T-helper 2 cell treated with Interferon-gamma antibody and Interleukin-4, amounts not matched to agents 5 μg/mL and 100 μg/mL, for 36 hours (primary cell): ENCODE results near the gene TP53I11.

Experiments
- DNase-seq: peaks from one replicate; pipeline ENCODE4 v3.0.0; 2021; ENCODE audit warnings: low spot score
- H3K27ac Mint-ChIP-seq: one replicate; pipeline ENCODE4 v1.8.0; 2021; ENCODE audit warnings: mild to moderate bottlenecking, mixed read lengths
- H3K27me3 Mint-ChIP-seq: one replicate; pipeline ENCODE4 v1.8.0; 2021; ENCODE audit warnings: low read depth, mixed read lengths
- H3K36me3 Mint-ChIP-seq: one replicate; pipeline ENCODE4 v1.8.0; 2021; ENCODE audit warnings: low read depth, mixed read lengths
- H3K4me1 Mint-ChIP-seq: one replicate; pipeline ENCODE4 v1.8.0; 2021; ENCODE audit warnings: low read depth, mixed read lengths
- H3K4me3 Mint-ChIP-seq: one replicate; pipeline ENCODE4 v1.8.0; 2022; ENCODE audit warnings: mild to moderate bottlenecking, moderate library complexity, mixed read lengths
- H3K9me3 Mint-ChIP-seq: one replicate; pipeline ENCODE4 v1.8.0; 2021; ENCODE audit warnings: mixed read lengths

Gene TP53I11

DNA sequence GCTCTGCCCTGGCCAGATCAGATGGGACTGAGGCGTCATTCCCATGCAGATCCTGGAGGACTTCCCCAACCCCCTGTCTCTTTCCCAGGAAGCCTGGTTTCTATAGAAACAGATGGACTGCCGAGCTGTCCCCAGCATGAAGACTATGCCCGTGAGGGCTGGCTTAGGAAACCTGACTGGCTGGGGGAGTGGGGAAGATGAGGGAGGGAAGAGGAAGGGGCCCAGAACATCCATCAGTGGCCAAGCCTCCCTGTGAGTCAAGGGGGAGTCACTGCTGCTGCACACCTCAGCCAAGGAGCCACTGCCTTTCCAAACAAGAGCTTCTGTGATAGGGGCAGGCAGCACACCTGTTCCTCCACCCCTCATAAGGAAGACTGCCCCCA lies 5.8 kb downstream of the TP53I11 start:
- no peak for DNase-seq
- H3K27me3 Mint-ChIP-seq: peaks cover 16% of the 10 kb centered on the region
- H3K4me3 Mint-ChIP-seq: no peak overlapping the region
- H3K4me1 Mint-ChIP-seq: peaks cover 1% of the 10 kb centered on the region
- no peaks in the 10 kb centered on the region for H3K36me3 Mint-ChIP-seq
- H3K9me3 Mint-ChIP-seq: no peaks in the 10 kb centered on the region
- no peak overlapping the region for H3K27ac Mint-ChIP-seq

DNA sequence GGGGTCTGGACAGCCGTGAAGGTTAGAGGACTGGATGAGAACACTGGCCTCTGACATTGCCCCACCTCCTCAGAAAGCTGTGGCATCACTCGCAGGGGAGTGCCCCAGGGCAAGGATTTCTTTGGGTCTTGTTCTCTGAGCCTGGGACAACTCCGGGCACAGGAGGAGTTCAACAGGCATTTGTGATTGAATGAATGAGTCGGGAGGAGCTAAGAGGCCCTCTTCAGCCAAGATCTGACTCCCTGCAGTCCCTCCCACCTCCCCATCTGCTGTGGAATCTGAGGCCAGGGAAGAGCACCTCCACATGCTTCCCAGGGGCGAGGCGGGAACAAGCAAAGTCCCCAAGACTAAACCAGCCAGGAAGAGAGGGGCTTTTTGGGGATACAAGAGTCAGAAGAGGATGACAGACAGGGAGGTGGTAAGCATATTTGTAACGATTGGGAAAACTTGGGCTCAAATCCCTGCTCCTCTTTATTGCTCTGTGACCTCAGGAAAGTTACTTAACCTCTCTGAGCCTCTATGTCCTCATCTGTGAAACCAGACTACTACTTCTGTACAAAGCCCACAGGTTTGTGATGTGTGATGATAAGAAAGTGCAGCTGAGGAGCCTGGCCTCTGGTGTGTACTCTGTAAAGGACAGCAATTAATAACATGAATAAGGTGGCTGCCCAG lies 6.4 kb downstream of the TP53I11 start:
- Mint-ChIP-seq H3K36me3 (no peaks in the 10 kb centered on the region), H3K9me3 (no peaks in the 10 kb centered on the region), H3K27ac (no peak overlapping the region), H3K27me3 (peaks cover 15% of the 10 kb centered on the region), H3K4me1 (peaks cover 1% of the 10 kb centered on the region), H3K4me3 (no peak overlapping the region)
- no peak for DNase-seq

DNA sequence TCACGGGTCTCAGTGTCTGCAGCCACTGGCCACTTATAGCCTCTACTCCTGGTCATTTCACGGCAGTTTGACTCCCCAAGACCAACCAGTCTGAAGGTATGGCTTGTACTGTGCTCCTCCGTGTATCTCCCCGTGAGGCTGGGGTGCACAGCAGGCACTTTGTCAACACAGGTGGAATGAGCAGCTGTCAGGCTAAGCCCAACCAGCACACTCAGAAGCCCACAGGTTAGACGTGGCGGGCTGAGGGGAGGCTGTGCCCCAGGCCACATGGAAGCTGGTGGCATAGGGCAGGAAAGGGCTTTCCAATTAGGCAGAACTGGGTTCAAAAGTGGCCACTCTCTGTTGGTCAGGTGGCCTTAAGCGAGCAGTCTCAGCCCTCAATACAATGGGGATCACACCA lies 7.0 kb downstream of the TP53I11 start:
- Mint-ChIP-seq H3K4me3 (no peak overlapping the region), H3K27me3 (peaks cover 9% of the 10 kb centered on the region), H3K9me3 (no peaks in the 10 kb centered on the region), H3K36me3 (no peaks in the 10 kb centered on the region), H3K4me1 (peaks cover 1% of the 10 kb centered on the region), H3K27ac (no peak overlapping the region)
- DNase-seq: no peak

DNA sequence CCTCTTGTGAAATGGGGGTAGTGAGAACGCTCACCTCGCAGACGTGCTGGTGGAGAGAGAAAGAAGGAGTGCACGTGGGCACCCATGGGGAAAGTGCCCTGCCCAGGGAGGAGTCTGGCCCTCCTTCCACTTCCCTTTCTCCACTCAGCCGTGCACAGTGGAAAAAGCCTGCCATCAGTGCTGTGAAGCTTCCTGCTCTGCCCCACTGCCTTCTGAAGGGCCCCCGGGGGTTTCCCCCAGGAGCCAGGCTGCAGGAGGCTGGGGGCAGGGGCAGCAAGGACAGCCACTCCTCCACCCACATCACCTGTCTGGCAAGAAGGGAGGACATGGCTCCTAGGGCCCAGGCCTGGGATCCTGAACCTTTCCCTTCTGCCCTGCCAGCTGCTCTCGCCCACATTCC lies 7.6 kb downstream of the TP53I11 start:
- Mint-ChIP-seq H3K4me1 (peaks cover 1% of the 10 kb centered on the region), H3K27ac (no peak overlapping the region), H3K27me3 (peaks cover 3% of the 10 kb centered on the region), H3K9me3 (no peaks in the 10 kb centered on the region), H3K36me3 (no peaks in the 10 kb centered on the region), H3K4me3 (no peak overlapping the region)
- peak; percentile 24 for DNase-seq

GRCh38 chr11:44942029-44942955 lies 8.4 kb downstream of the TP53I11 start:
- Mint-ChIP-seq H3K27me3 (no peaks in the 10 kb centered on the region), H3K27ac (no peak overlapping the region), H3K36me3 (no peaks in the 10 kb centered on the region), H3K4me3 (no peak overlapping the region), H3K4me1 (peaks cover 1% of the 10 kb centered on the region), H3K9me3 (no peaks in the 10 kb centered on the region)
- DNase-seq: no peak

DNA sequence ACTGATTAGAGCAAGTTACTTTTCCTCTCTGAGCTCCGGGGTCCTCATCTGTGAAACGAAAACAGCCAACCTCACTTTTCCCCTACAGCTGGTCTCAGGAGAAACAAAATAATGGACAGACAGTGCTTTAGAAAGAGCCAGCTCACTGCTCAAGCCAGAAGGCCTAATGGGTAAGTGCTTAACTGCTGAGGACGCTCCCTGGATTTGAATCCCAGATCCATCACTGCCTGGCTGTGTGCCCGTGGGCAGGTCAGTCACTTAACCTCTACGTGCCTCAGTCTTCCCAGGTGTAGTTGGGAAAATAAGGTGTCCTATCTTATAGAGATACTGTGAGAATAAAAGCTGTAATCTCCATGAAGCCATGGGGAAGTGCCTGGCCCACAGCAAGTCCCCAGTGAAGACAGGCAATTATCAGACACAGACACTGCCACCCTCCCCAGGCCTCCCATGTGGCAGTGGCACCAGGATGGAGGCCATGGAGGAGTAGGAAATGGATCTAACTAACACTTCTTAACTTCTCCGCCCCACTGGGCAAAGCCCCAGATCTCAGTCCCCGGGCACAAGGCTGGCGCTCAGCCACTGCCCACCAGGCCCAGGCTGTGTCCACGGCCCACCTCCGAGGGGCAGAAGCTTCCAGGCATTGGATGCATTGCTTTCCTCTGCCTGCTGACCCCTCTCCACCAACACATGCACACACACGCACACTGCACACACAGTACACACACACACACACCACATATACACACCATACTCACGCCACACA lies 9.2 kb downstream of the TP53I11 start:
- peaks cover 1% of the 10 kb centered on the region for H3K4me1 Mint-ChIP-seq
- H3K27me3 Mint-ChIP-seq: no peaks in the 10 kb centered on the region
- no peaks in the 10 kb centered on the region for H3K9me3 Mint-ChIP-seq
- DNase-seq: no peak
- no peak overlapping the region for H3K27ac Mint-ChIP-seq
- no peak overlapping the region for H3K4me3 Mint-ChIP-seq
- no peaks in the 10 kb centered on the region for H3K36me3 Mint-ChIP-seq

DNA sequence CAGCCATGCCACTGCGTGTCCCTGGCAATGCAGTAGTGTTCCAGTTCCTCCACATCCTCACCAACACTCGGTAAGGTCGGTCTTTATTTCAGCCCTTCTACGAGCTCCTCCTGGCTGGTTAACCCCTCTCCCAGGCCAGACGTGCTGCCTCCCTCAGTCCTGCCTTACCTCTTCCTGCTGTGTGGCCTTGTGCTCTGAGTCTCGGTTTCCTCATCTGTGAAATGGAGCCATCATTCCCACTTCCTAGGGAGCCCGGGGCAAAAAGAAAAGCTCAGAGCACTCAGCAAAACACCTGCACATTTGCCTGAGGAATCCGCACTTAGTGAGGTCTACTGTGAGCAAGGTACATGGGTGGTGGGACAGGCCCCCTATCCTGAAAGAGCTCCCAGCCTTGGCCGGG lies 9.8 kb downstream of the TP53I11 start:
- Mint-ChIP-seq H3K4me3 (no peak overlapping the region), H3K27me3 (no peaks in the 10 kb centered on the region), H3K27ac (no peak overlapping the region), H3K4me1 (peaks cover 1% of the 10 kb centered on the region), H3K36me3 (no peaks in the 10 kb centered on the region), H3K9me3 (no peaks in the 10 kb centered on the region)
- DNase-seq: no peak

DNA sequence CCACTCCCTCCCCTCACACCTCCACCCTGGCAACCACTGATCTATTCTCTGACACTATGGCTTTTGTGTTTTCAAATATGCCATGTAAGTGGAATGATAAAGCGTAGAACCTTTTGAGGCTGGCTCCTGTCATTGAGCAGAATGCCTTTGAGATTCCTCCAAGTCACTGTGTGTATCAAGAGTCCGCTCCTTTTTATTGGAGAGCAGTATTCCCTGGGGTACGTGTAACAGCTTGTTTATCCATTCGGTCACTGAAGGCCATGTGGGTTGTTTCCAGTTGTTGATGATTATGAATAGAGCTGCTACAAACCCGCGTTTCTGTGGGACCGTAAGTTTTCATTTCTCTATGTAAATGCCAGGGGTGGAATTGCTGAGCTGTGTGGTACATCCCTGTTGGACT lies 10.3 kb downstream of the TP53I11 start:
- no peaks in the 10 kb centered on the region for H3K27me3 Mint-ChIP-seq
- H3K4me1 Mint-ChIP-seq: peaks cover 1% of the 10 kb centered on the region
- no peaks in the 10 kb centered on the region for H3K36me3 Mint-ChIP-seq
- H3K9me3 Mint-ChIP-seq: no peaks in the 10 kb centered on the region
- no peak for DNase-seq
- H3K27ac Mint-ChIP-seq: no peak overlapping the region
- no peak overlapping the region for H3K4me3 Mint-ChIP-seq

DNA sequence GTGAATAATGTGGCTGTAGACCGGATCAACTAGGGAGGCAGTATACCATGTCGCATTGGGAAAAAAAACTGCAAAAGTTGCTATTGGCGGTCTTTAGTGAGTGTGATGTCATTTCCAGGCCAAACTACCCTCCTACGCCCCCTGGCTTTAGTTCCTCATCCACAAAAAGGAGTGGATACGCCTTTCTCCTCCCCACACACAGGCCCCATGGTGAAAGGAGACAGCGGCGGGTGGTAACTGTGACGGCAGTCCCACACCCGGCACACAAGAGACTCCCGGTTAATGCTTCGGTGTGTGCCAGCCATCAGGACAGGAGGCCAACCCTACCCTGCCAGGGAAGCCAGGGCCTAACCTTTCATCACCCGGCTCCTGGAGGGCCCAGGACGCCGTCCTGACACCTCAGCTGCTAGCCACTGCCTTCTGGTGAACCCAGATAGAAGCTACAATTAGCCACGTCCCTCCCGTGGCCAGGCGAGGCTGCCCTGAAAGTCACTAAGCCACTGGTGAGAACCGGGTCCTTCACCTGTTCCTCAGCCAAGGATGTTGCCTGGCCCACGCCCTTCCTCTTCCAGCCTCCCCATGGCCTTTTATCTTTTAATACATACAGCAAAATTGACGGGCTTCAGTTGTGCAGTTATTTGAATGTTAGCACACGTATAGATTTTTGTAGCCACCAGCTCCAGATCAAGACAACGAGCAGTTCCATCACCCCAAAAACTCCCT lies 10.8 kb downstream of the TP53I11 start:
- no peaks in the 10 kb centered on the region for H3K36me3 Mint-ChIP-seq
- no peak overlapping the region for H3K27ac Mint-ChIP-seq
- no peak overlapping the region for H3K4me3 Mint-ChIP-seq
- peaks cover 1% of the 10 kb centered on the region for H3K4me1 Mint-ChIP-seq
- no peak for DNase-seq
- H3K27me3 Mint-ChIP-seq: no peaks in the 10 kb centered on the region
- H3K9me3 Mint-ChIP-seq: no peaks in the 10 kb centered on the region

DNA sequence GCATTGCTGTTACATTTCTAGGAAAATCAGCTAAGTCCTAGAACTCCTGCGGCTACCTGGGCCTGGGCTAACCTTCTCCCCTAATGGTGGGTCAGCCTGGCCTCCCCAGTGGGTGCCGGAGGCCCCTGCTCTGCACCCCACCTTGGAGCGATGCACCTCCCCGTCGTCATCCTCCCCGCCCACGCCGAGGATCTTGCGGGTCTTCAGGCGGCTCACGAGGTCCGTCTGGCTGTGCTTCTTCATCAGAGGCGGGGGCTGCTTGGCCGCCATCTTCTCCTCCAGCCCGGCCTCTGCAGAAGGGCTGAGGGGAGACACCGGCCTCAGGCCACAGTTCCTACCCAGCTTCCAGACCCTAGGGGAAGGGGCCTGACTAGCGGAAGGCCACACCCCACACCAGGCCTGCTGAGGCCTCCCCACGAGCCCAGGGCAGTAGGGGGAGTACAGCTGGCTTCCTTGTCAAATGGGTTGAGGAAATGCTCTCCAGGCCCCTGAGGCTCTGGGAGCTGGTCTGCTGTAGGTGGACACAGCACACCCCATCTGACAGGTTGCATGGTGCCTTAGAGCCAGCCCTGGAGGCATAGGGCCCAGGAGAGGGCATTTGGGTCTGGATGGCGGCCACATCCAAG lies 12.5 kb downstream of the TP53I11 start:
- Mint-ChIP-seq H3K9me3 (no peaks in the 10 kb centered on the region), H3K27me3 (no peaks in the 10 kb centered on the region), H3K36me3 (no peaks in the 10 kb centered on the region), H3K27ac (no peak overlapping the region), H3K4me1 (no peaks in the 10 kb centered on the region), H3K4me3 (no peak overlapping the region)
- no peak for DNase-seq

GRCh38 chr11:44936951-44937543 lies 13.6 kb downstream of the TP53I11 start:
- Mint-ChIP-seq H3K9me3 (no peaks in the 10 kb centered on the region), H3K4me1 (no peaks in the 10 kb centered on the region), H3K4me3 (no peak overlapping the region), H3K27me3 (no peaks in the 10 kb centered on the region), H3K27ac (no peak overlapping the region), H3K36me3 (no peaks in the 10 kb centered on the region)
- DNase-seq: no peak

DNA sequence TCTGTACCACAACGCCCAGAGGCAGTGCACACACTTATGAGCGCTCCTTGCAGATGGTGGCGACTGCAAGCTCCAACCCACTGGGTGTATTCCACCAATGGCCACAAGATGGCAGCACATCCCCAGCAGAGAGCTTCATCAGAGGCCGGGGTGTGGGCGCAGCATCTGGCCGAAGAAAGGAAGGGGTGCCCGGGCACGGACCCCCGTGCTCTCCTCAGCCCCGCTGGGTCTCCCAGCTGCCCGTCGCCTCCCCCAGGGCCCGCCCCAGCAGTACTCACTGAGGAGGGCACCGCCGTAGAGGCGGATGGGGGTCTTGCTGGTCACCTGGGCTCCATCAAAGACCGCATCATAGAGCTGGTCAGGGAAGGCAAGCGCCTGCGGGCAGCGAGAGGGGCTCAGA lies 14.2 kb downstream of the TP53I11 start:
- H3K4me3 Mint-ChIP-seq: no peak overlapping the region
- no peak overlapping the region for H3K27ac Mint-ChIP-seq
- no peaks in the 10 kb centered on the region for H3K27me3 Mint-ChIP-seq
- H3K36me3 Mint-ChIP-seq: no peaks in the 10 kb centered on the region
- peak; percentile 66 for DNase-seq
- H3K4me1 Mint-ChIP-seq: no peaks in the 10 kb centered on the region
- no peaks in the 10 kb centered on the region for H3K9me3 Mint-ChIP-seq

DNA sequence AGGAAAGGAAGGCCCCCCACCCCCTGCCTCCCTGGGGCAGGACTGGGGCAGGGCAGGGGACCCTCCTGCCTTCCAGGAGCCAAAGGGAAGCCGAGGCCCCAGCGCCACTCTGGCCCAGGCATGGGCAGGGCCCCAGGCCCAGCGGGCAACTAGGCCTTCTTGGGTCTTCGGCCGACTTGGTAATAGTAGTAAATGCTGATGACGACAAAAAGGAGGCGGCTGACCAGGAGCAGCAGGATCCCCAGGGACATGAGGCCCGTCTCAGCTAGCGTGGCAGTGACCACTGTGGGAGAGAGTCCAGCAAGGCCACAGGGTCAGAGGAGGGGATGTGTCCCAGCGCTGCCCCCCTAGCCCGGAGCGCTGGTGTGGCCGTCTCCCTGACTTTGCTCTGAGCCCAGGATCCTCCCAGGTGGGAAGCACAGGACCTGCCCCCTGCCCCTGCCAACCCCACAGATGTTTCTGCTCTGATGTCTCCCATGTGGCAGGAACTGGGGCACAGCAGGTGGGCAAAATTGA lies 15.9 kb downstream of the TP53I11 start:
- no peaks in the 10 kb centered on the region for H3K9me3 Mint-ChIP-seq
- no peaks in the 10 kb centered on the region for H3K36me3 Mint-ChIP-seq
- no peak overlapping the region for H3K27ac Mint-ChIP-seq
- no peaks in the 10 kb centered on the region for H3K4me1 Mint-ChIP-seq
- no peak overlapping the region for H3K4me3 Mint-ChIP-seq
- H3K27me3 Mint-ChIP-seq: peaks cover 4% of the 10 kb centered on the region
- no peak for DNase-seq
